ENCODE data around the gene SLC7A6OS.

SLC7A6OS gene

GRCh38 chr16:68344252-68344651 lies 33.5 kb upstream of the SLC7A6OS start:
- no peak for DNase-seq (ENCODE audit: low spot score)

DNA sequence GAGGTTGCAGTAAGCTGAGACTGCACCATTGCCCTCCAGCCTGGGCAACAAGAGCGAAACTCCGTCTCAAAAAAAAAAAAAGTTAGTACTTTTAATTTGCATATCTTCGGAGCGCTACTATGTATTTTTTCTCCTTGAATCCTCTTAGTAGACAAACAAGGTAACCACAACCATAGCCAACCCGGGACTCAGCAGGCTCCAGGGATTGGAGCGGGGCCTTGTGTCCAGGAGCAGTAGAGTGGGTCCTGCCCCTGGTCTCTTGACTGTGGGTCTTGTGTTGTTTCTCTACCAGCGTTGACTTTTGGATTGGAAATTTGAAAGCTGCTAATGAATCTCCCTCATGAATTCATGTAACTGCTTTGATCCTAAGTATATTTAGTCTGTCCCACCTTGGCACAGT lies 32.4 kb upstream of the SLC7A6OS start:
- no peak for DNase-seq (ENCODE audit: low spot score)

DNA sequence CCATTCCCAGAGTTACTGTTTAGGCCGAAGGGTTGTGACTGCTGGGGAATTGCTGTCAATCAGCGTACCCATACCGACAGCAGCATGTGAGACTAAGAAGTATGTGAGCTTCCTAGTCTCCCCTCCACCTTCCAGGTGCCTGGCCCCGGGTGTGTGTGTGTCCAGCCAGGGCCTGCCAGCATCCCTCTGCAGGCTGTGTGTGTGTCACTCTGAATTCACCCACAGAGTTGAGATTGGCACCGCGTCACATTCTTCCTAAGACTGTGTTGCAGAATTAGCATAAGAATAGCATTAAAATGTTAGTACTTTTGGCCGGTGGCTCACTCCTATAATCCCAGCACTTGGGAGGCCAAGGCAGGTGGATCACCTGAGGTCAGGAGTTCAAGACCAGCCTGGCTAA lies 31.9 kb upstream of the SLC7A6OS start:
- no peak for DNase-seq (ENCODE audit: low spot score)

GRCh38 chr16:68339214-68339613 lies 28.5 kb upstream of the SLC7A6OS start:
- DNase-seq (ENCODE audit: low spot score): no peak

- no peak for DNase-seq (ENCODE audit: low spot score)
These were observed 27.8 kb upstream of the SLC7A6OS start for GRCh38 chr16:68338326-68339119.

- DNase-seq (ENCODE audit: low spot score): no peak
These were observed 24.4 kb upstream of the SLC7A6OS start for GRCh38 chr16:68335175-68335574.

DNA sequence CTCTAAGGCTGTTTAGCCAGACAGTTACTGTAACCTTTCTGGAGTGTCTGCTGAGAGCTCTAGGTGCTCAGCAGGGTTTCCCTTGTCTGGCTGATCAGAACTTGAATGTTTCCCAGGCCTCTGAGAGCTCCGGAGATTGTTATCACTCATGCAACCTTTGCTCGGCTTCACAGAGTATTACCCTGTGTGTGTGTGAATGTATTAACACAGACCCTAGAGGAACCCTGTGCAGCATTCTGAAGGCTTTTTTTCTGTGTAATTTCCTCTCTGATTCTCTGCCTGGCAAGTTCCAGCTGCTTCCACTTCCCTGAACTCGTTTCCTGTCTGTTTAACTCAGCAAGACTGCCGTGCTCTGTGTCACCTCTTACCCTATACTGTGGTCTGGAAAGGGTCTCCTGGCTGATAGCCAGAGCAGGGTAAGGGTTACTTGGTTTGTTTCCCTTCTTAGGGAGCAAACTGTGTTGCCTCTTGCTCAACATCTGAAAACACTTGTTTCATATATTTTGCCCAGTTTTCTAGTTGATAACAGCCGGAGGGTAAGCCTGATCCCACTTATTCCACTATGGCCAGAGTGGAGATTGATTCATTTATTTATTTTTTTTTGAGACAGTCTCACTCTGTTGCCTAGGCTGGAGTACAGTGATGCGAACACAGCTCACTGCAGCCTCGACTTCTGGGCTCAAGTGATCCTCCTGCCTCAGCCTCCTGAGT lies 21.8 kb upstream of the SLC7A6OS start:
- DNase-seq (ENCODE audit: low spot score): peak; percentile 63

DNA sequence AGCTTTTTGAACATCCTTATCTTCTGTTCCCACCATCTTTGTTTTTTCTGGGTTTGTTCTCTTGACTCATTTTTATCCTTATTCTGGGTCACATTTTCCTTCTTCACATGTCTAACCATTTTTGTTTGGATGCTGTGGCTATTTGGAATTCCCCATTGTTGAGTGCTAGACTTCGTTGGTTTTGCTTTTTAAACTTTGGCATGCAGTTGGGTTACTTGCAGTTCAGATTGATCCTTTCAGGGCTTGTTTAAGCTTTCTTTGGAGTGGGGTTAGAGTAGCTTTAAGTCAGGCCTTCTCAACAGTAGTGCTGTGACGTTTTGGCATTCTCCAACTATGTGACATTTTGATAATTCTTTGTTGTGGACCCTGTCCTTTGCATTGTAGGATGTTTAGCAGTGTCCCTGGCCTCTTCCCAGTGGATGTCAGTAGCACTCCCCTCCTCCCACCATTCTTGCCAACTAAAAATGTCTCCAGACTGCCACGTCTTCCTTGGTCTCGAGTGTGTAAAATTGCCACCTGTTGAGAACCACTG lies 21.2 kb upstream of the SLC7A6OS start:
- no peak for DNase-seq (ENCODE audit: low spot score)

DNA sequence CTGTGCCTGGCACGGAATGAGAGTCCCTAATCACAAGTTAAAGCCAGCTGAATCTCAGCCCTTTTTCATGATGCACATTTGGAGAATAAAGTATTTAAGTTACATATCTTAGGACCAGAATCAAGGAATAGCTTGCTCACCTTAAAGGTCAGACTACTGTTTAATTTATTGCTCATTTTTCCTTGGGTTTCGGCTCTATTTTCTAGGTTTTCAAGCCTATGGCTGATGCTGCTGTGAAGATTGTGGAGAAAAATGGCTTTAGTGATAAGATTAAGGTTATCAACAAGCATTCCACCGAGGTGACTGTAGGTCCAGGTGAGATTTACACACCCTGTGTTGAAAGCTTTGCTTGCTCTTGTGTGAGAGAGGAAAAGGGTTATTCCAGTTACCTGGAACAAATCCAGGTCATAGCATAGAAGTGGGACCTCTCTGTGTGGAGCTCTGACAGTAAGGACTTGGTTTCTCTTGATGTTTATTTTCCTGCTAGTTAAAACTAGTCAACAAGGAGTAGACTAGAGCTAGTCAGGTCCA lies 18.2 kb upstream of the SLC7A6OS start:
- peak; percentile 13 for DNase-seq (ENCODE audit: low spot score)

DNA sequence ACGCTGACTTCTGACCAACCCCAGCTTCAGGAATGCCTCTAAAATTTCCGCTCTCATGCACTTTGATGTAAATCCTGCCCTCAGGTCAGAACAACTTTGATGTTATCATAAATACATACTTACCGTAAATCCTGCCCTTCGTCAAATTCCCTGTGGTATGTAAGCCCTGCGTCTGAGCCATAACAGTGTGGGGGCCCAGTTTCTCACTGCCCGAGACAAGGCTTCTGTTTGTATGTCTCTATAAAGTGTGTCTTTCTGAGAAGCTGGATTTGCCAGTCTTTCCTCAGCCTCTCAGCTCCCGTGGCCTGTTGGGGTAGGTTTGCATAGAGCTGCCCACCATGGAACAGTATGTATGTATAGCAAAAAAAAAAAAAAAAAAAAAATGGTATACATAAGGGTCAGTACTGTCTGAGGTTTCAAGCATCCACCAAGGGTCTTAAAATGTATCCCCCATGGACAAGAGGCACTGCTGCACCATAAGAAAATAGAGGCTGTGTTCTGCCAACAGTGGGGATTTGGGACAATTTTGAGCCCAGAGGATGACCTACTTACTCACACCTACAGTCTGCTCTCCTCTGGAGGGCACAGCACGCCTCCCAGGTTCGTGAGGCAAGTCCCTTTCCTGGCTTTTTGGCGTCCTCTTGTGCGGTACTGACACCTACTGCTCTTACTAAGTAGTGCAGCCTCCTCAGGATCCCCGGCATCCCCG lies 17.6 kb upstream of the SLC7A6OS start:
- peak; percentile 84 for DNase-seq (ENCODE audit: low spot score)

DNA sequence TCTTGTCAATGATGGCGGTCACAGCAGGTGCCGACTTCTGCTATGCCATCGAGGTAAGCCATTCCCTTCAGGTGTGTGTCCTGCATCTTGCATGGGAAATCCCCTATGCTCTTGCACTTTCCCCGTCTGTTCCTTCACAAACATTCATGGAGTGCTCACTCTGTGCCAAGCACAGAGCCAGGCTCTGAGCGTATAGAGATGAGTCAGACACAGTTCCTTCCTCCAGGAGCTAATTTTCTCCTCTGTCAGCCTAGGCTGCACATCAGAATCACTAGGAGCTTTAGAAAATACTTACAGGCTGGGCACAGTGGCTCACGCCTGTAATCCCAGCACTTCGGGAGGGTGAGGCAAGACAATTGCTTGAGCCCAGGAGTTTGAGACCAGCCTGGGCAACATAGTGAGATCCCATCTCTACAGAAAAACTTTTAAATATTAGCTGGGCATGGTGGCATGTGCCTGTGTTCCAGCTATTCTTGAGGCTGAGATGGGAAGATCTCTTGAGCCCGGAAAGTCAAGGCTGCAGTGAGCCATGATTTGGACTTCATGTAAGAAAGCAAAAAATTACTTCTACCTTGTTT lies 14.1 kb upstream of the SLC7A6OS start:
- no peak for DNase-seq (ENCODE audit: low spot score)

DNA sequence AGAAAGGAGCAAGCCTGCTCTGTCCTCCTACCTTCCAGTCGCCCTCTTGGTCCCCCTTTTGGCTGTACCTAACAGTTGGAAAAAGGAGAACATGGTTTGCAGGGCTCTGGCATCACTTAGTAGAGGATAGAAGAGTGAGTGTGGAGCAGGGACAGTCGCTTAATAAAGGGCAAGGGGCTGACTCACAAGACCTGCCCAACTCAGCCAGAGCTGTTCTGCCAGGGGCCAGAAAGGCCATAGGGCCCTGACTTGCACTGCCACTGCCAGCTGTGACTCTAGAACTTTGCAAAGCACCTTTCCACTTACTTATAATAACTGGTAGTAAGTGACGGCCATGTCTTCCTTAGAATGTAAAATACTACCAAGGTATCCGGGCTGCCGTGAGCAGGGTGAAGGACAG lies 13.6 kb upstream of the SLC7A6OS start:
- DNase-seq (ENCODE audit: low spot score): no peak

- no peak for DNase-seq (ENCODE audit: low spot score)
These were observed 8.6 kb upstream of the SLC7A6OS start for GRCh38 chr16:68319185-68319908.

DNA sequence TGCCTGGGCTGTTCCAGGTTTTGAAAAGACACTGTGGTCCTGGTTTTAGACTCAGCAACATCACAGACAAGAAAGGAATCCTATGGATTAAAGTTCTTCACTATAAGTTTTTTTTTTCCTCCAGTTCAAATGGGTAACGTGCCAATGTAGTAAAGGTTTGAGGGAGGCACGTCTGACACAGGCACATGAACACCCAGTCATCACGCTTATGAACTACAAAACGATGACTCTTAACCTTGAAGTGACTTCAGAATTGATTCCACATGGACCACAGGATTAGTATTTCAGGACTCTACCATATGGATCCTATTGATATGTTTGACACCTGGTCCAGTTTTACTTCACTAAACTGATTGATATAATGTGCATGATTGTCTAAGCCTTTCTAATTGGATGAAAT lies 2.4 kb upstream of the SLC7A6OS start:
- no peak for DNase-seq (ENCODE audit: low spot score)

- DNase-seq (ENCODE audit: low spot score): no peak
These were observed 341 bp downstream of the SLC7A6OS start for GRCh38 chr16:68310437-68310773.

DNA sequence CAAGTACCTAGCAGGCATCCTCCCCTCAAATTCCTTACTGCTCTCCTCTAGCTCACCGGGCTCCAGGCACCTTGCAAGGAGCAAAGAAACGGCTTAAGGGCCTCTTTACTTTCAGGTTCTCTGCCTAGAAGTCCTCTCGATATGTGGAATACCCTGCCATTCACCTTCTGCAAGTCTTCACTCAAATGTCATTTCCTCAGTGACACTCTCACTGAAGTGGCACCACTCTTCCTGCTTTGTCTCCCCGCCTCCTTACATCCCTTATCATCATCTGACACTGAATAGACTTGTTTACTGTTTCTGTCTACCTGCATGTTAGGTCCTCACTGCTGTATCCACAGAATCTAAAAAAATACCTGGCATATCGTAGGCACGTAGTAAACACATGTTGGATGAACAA lies 947 bp downstream of the SLC7A6OS start:
- no peak for DNase-seq (ENCODE audit: low spot score)

GRCh38 chr16:68306633-68307032 lies 4.1 kb downstream of the SLC7A6OS start:
- DNase-seq (ENCODE audit: low spot score): no peak

- no peak for DNase-seq (ENCODE audit: low spot score)
These were observed 9.8 kb downstream of the SLC7A6OS start for GRCh38 chr16:68300734-68301459.

- no peak for DNase-seq (ENCODE audit: low spot score)
These were observed 10.9 kb downstream of the SLC7A6OS start for GRCh38 chr16:68299571-68300453.

Data from globus pallidus (tissue), 1 donor.